ENCODE results near the gene ERBB4. TPM values are rescaled to one million over a fixed set of nuclear protein-coding genes. Genes with fewer than 3 reads are reported as not detected.
"Not testable (repeated sequence)": the region's sequence is repeated elsewhere in the genome, so short reads cannot be mapped to it uniquely, and the experiment has no call there.

ERBB4 gene
- total RNA-seq, 2 experiments from 2014 or later = not detected

DNA sequence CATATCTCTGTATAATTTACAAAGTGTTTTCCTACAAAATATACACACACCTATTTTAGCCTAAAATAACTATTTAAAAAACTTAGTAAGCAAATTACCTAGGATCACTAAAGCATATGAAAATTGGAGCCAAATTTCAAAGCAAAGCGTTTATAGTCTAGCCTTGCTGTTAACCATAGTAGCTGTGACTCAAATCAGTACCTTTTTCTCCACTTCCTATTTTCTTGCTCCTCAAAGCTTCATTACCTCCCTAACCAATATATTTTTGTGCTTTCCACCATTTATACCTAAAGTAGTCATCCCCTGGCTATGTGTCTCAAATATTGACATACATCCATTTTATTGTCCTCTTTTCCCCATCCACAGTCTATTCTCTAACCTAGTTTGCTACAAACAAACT is 73.1 kb downstream of the ERBB4 start:
- no peak overlapping the region for H3K27ac ChIP-seq (ENCODE audit: low read depth, low read length, poor library complexity, severe bottlenecking)
- H2AFZ ChIP-seq (ENCODE audit: low read length) = no peak overlapping the region
- H3K36me3 ChIP-seq (ENCODE audit: insufficient read depth, low read length) = no peaks in the 10 kb centered on the region
- H3K4me1 ChIP-seq (ENCODE audit: insufficient read depth, low read length, poor library complexity, severe bottlenecking) = no peaks in the 10 kb centered on the region
- H3K4me2 ChIP-seq (ENCODE audit: low read length) = no peak overlapping the region
- H4K20me1 ChIP-seq (ENCODE audit: insufficient read depth, low read length) = no peaks in the 10 kb centered on the region
- H3K9me2 ChIP-seq (ENCODE audit: insufficient read depth, low read length) = no peaks in the 10 kb centered on the region
- no peak for DNase-seq (ENCODE audit: low spot score)
- no peaks in the 10 kb centered on the region for H3K79me2 ChIP-seq (ENCODE audit: insufficient read depth, low read depth, low read length)
- BruUV-seq (replicated peaks) = no TSS peak
- no peaks in the 10 kb centered on the region for H3K9me3 ChIP-seq (ENCODE audit: low read length)
- H3K4me3 ChIP-seq (ENCODE audit: low read depth, low read length, poor library complexity, severe bottlenecking) = no peak overlapping the region
- CTCF ChIA-PET (ENCODE audit: unreplicated experiment) = no interaction called here
- POLR2A ChIA-PET = interaction anchor here (0.7 kb wide), 1 partner anchor 70 kb away, joined by 3 read pairs; no protein-coding TSS in a partner anchor
- TF ChIP-seq CTCF (conservative IDR thresholded peaks at IDR 0.05; ENCODE audit: low read length) (no peak), EZH2phosphoT487 (IDR thresholded peaks at IDR 0.05; ENCODE audit: borderline replicate concordance, low read depth, low read length) (no peak)
- intact Hi-C loops (cut with micrococcal nuclease; ENCODE audit: unreplicated experiment) = no loop called here

- H3K27ac ChIP-seq (ENCODE audit: low read depth, low read length, poor library complexity, severe bottlenecking); DNase-seq (ENCODE audit: low spot score); H4K20me1 ChIP-seq (ENCODE audit: insufficient read depth, low read length); H3K36me3 ChIP-seq (ENCODE audit: insufficient read depth, low read length); H2AFZ ChIP-seq (ENCODE audit: low read length); H3K9me2 ChIP-seq (ENCODE audit: insufficient read depth, low read length); H3K4me2 ChIP-seq (ENCODE audit: low read length); CTCF ChIA-PET (ENCODE audit: unreplicated experiment); intact Hi-C loops (cut with micrococcal nuclease; ENCODE audit: unreplicated experiment); H3K79me2 ChIP-seq (ENCODE audit: insufficient read depth, low read depth, low read length); BruUV-seq (replicated peaks); H3K4me3 ChIP-seq (ENCODE audit: low read depth, low read length, poor library complexity, severe bottlenecking); H3K4me1 ChIP-seq (ENCODE audit: insufficient read depth, low read length, poor library complexity, severe bottlenecking); POLR2A ChIA-PET; H3K9me3 ChIP-seq (ENCODE audit: low read length): not testable (repeated sequence)
Measured at GRCh38 chr2:212461708-212462107, 76.9 kb downstream of the ERBB4 start.

GRCh38 chr2:212454149-212454548 is 84.5 kb downstream of the ERBB4 start:
- intact Hi-C loops (cut with micrococcal nuclease; ENCODE audit: unreplicated experiment) = no loop called here
- TF ChIP-seq CTCF (conservative IDR thresholded peaks at IDR 0.05; ENCODE audit: low read length) (no peak), EZH2phosphoT487 (IDR thresholded peaks at IDR 0.05; ENCODE audit: borderline replicate concordance, low read depth, low read length) (no peak)
- Histone ChIP-seq H3K27ac (ENCODE audit: low read depth, low read length, poor library complexity, severe bottlenecking) (no peak overlapping the region), H3K4me1 (ENCODE audit: insufficient read depth, low read length, poor library complexity, severe bottlenecking) (no peaks in the 10 kb centered on the region), H2AFZ (ENCODE audit: low read length) (no peak overlapping the region), H3K9me3 (ENCODE audit: low read length) (no peaks in the 10 kb centered on the region), H3K4me2 (ENCODE audit: low read length) (no peak overlapping the region), H3K36me3 (ENCODE audit: insufficient read depth, low read length) (no peaks in the 10 kb centered on the region), H4K20me1 (ENCODE audit: insufficient read depth, low read length) (no peaks in the 10 kb centered on the region), H3K9me2 (ENCODE audit: insufficient read depth, low read length) (no peaks in the 10 kb centered on the region), H3K79me2 (ENCODE audit: insufficient read depth, low read depth, low read length) (no peaks in the 10 kb centered on the region), H3K4me3 (ENCODE audit: low read depth, low read length, poor library complexity, severe bottlenecking) (no peak overlapping the region)
- BruUV-seq (replicated peaks) = no TSS peak
- ChIA-PET CTCF (ENCODE audit: unreplicated experiment) (no interaction called here), POLR2A (interaction anchor here (0.6 to 0.7 kb wide), 3 partner anchors 10 to 299 kb away, joined by 3 to 7 read pairs (median 4); no protein-coding TSS in a partner anchor)
- DNase-seq (ENCODE audit: low spot score) = no peak
